HAP-1 (cell line): ENCODE results near the gene LYPD4.

Experiments
- DNase-seq, 2 experiments: peaks; one replicate each; pipeline ENCODE4 v3.0.0-alpha.2; 2016 to 2020; ENCODE audit warnings: low spot score in 2 of 2
- H3K27me3 ChIP-seq: fragments of 250-450 bp; sonication (Bioruptor Pico); 2 replicates; pipeline ENCODE4 v1.5.1; 2020; ENCODE audit warnings: low read depth, mild to moderate bottlenecking, moderate library complexity
- H3K36me3 ChIP-seq: fragments of 250-450 bp; sonication (Bioruptor Pico); replicated peaks from 2 replicates; pipeline ENCODE4 v1.5.1; 2020; ENCODE audit warnings: mild to moderate bottlenecking
- H3K4me1 ChIP-seq: fragments of 250-450 bp; sonication (Bioruptor Pico); 2 replicates; pipeline ENCODE4 v1.5.1; 2020; ENCODE audit warnings: mild to moderate bottlenecking
- H3K4me3 ChIP-seq: fragments of 250-450 bp; sonication (Bioruptor Pico); 2 replicates; pipeline ENCODE4 v1.5.1; 2020; ENCODE audit warnings: mild to moderate bottlenecking, moderate library complexity
- H3K9me3 ChIP-seq: fragments of 250-450 bp; sonication (Bioruptor Pico); 2 replicates; pipeline ENCODE4 v1.5.1; 2020; ENCODE audit warnings: mild to moderate bottlenecking, moderate library complexity
- in situ Hi-C: fragments of 300-500 bp; cut with MboI; formaldehyde crosslinking; loops from 3 replicates; pipeline ENCODE4 v1.14.3; 2020; ENCODE audit warnings: low sequenced_read_pairs, inconsistent platforms, mixed read lengths

The LYPD4 gene, protein sequence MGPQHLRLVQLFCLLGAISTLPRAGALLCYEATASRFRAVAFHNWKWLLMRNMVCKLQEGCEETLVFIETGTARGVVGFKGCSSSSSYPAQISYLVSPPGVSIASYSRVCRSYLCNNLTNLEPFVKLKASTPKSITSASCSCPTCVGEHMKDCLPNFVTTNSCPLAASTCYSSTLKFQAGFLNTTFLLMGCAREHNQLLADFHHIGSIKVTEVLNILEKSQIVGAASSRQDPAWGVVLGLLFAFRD

DNA sequence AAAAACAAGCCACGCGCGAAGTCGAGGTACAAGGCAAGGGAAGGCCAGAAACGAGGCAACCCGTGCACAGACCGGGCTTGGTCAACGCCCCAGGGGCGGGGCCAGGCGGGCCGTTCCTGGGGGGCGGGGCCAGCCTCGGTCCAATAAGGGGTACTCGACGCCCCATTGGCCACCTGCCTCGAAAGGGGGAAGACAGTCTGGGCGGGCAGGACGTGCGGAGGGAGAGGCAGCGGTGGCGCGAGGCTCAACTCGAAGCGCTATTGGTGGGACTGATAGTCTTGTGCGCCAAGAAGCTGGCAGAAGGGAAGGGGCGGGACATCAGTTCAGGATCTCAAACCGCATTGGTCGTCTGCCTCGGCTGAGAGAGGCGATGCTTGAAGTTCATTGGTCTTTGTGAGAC is at the start of gene LYPD4:
TSS of gene LYPD4 (minus strand) at position 83 of the 400 bp plus-strand sequence. CDS start 5,398 bp downstream, outside the sequence.
- no peaks in the 10 kb centered on the region for H3K4me1 ChIP-seq
- H3K36me3 ChIP-seq, result no peaks in the 10 kb centered on the region
- H3K27me3 ChIP-seq, result peaks cover 15% of the 10 kb centered on the region
- H3K4me3 ChIP-seq, result no peak within 1 kb of the TSS
- in situ Hi-C loops, result no loop called here
- DNase-seq, result no peak
- H3K9me3 ChIP-seq, result no peaks in the 10 kb centered on the region

DNA sequence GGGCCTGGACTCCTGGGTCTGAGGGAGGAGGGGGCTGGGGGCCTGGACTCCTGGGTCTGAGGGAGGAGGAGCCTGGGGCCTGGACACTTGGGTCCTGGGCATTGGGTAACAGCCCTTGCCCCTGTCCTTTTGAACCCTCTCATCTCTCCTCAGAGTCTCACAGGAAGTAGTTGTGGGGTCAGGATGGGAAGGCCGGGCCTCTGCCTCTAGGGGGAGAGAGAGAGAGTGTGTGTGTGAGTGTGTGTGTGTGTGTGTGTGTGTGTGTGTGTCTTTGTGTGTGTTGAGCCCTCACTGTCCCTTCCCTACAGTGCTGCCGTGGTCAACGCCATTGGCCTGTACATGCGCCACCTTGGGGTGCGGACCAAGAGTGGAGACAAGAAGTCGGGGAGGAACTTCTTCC is 49.4 kb upstream of the LYPD4 start:
- no peaks in the 10 kb centered on the region for H3K4me1 ChIP-seq
- no peaks in the 10 kb centered on the region for H3K9me3 ChIP-seq
- peaks cover 23% of the 10 kb centered on the region for H3K36me3 ChIP-seq
- no peak overlapping the region for H3K4me3 ChIP-seq
- H3K27me3 ChIP-seq, result no peaks in the 10 kb centered on the region
- peak in 1 of 2 experiments; percentile 35 for DNase-seq
- in situ Hi-C loops, result no loop called here

DNA sequence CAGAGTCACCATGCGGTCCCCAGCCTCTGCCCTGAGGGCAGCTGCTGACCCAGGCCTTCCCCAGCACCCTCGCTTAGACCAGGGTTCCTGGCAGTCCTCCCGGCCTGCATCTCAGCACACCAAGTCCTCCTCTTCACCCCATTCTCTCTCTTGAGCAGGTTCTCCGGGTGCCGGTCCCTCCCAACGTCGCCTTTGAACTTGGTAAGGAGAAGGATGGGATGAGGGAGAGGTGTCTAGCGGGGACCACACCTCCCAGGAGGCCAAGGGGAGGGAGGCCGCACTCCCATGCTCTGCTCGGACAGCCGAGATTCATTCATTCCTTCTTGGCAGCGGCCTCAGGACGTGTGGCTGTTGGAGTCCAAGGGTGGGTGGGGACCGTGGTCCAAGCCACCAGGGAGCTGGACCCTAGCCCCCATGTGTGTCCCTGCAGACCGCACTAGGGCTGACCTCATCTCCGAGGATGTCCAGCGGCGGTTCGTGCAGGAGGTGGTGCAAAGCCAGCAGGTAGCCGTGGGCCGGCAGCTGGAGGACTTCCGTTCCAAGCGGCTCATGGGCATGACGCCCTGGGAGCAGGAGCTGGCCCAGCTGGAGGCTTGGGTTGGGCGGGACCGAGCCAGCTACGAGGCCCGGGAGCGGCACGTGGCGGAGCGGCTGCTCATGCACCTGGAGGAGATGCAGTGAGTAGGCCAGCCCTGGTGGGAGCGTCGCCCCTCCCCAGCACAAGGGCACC is 47.9 kb upstream of the LYPD4 start:
- in situ Hi-C loops, result no loop called here
- no peaks in the 10 kb centered on the region for H3K27me3 ChIP-seq
- no peaks in the 10 kb centered on the region for H3K9me3 ChIP-seq
- H3K4me1 ChIP-seq, result no peaks in the 10 kb centered on the region
- H3K36me3 ChIP-seq, result peaks cover 13% of the 10 kb centered on the region
- no peak overlapping the region for H3K4me3 ChIP-seq
- DNase-seq, result no peak

DNA sequence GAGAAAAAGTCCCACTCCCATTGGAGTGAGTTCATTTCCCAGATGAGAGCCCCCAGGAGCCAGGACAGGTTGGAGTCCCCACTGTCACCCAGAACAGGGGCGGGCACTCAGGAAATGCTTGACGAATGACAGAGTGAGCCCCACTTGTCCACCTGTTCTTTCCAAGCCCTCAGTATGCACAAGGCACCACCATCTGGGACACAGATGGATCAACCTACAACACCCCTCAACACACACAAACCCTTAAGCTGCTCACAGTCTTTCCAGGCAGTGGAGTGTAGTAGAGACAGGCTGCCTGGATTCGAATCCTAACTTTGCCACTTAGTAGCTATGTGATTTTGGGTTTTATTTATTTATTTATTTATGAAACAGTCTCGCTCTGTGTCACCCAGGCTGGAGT is 46.5 kb upstream of the LYPD4 start:
- H3K4me3 ChIP-seq, result no peak overlapping the region
- no peaks in the 10 kb centered on the region for H3K27me3 ChIP-seq
- in situ Hi-C loops, result no loop called here
- no peak for DNase-seq
- H3K36me3 ChIP-seq, result peaks cover 12% of the 10 kb centered on the region
- no peaks in the 10 kb centered on the region for H3K4me1 ChIP-seq
- no peaks in the 10 kb centered on the region for H3K9me3 ChIP-seq

DNA sequence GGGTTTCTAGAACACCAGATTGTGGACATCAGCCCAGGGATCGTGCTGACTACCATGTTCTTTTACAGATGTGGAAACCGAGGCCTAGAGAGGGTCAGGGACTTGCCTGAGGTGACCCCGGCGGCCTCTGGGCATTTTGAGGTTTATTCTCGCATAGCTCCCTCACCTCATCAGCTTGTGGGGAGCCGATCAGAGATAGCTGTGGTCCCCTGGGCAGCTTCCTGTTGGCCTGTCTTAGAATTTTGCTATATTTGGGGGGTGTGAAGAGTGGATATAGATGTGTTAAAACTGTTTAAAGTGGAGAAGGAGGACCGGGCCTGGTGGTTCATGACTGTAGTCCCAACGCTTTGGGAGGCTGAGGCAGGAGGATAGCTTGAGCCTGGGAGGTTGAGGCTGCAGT is 45.4 kb upstream of the LYPD4 start:
- Histone ChIP-seq H3K9me3 (no peaks in the 10 kb centered on the region), H3K4me3 (no peak overlapping the region), H3K27me3 (no peaks in the 10 kb centered on the region), H3K36me3 (peaks cover 4% of the 10 kb centered on the region), H3K4me1 (peaks cover 2% of the 10 kb centered on the region; the same call in 1 of the 2 replicates)
- DNase-seq, result no peak
- in situ Hi-C loops, result no loop called here

DNA sequence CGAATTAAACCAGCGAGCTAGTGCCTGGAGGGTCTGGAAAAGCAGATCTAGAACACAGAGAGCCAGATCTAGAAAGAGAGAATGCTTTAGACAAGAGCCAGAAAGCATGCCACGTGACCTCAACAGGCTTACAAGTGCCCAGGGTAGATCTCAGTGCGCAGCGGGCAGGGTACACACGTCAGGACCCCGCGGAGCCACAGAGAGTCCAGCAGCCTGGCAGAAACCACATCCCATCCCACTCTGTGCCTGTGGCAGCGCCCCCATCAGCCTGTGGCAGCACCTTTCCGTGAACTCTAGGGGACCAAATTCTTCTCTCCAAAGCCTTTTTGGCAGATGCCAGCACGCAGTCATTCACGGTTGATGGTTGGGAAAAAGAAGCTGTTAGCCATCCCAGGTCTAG is 44.4 kb upstream of the LYPD4 start:
- Histone ChIP-seq H3K36me3 (peaks cover 4% of the 10 kb centered on the region; the same call in 1 of the 2 replicates), H3K4me1 (peaks cover 5% of the 10 kb centered on the region; the same call in 1 of the 2 replicates), H3K27me3 (no peaks in the 10 kb centered on the region), H3K9me3 (no peaks in the 10 kb centered on the region), H3K4me3 (no peak overlapping the region)
- in situ Hi-C loops, result no loop called here
- DNase-seq, result no peak

DNA sequence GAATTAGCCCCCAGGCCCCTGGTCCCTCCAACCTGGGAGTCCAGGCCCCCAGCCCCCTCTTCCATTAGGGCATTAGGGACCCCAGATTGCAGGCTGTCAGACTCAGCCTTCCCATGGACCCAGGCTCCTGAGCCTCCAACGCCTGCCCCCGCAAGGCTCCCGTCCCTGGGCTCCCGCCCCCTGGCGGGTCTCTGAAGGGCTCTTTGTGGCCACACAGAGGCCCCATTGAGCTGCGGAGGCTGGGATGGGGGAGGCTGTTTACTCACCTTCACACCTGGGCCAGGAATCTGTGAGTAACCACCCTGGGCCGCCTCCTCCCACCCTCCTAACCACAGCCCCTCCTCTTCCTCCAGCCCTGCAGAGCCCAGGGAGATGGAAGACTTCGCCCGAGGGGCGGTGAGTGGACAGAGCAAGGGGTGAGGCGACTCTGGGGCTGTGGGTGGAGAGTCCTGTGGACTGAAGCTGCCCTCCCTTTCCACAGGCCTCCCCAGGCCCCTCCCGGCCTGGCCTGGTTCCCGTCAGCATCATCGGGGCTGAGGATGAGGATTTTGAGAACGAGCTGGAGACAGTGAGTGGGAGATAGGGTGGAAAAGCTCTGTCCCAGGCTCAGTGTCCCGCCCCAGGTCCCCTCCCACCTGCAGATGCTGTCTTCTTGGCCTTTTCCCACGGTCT is 43.4 kb upstream of the LYPD4 start:
- H3K9me3 ChIP-seq, result no peaks in the 10 kb centered on the region
- H3K36me3 ChIP-seq, result peaks cover 4% of the 10 kb centered on the region; the same call in 1 of the 2 replicates
- no peak for DNase-seq
- H3K27me3 ChIP-seq, result no peaks in the 10 kb centered on the region
- no peak overlapping the region for H3K4me3 ChIP-seq
- peaks cover 9% of the 10 kb centered on the region for H3K4me1 ChIP-seq
- in situ Hi-C loops, result no loop called here

DNA sequence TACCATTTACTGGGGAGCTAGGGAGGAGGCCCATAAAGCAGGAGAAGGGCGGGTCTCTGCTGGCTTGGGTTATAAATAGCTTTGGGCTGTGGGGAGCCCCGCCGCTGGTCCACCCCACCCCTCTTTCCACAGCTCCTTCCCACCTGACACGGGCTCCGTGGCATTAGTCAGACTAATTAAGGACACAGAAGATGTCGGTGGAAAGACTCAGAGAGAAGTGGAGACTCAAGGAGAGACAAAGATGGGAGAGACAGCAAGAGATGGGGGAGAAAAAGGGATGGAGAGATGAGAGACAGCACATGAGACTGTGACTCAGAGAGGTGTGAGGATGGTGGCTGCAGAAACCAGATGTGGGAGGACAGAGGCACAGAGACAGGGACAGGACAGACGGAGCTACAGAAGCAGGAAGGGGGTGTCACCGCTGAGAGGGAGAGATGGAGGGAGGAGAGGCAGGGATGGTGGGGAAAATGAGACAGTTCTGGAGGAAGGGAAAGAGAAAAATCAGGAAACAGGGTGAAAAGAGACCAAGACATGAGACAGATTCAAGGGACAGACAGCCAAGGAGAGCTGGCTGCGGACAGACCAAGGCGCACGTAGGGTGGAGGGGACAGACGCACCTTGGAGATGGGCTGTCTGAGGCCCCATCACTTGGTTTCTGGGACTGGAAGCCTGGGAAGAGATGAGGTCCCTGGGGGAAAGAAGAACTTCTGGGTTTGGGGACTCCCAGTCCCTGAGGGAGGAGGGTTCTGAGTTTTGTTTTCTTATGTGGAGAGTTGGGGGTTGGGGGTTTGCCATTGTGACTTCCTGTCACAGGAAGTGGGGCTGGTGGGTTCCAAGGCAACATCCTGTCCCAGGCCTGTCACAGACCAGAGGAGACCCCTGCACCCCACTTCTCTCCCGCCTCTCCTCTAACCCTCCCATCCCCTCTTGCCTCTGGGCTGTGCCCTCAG is 42.6 kb upstream of the LYPD4 start:
- H3K4me1 ChIP-seq, result peaks cover 9% of the 10 kb centered on the region
- DNase-seq, result no peak
- no peak overlapping the region for H3K4me3 ChIP-seq
- H3K27me3 ChIP-seq, result no peaks in the 10 kb centered on the region
- H3K36me3 ChIP-seq, result peaks cover 4% of the 10 kb centered on the region; the same call in 1 of the 2 replicates
- H3K9me3 ChIP-seq, result no peaks in the 10 kb centered on the region
- in situ Hi-C loops, result no loop called here

DNA sequence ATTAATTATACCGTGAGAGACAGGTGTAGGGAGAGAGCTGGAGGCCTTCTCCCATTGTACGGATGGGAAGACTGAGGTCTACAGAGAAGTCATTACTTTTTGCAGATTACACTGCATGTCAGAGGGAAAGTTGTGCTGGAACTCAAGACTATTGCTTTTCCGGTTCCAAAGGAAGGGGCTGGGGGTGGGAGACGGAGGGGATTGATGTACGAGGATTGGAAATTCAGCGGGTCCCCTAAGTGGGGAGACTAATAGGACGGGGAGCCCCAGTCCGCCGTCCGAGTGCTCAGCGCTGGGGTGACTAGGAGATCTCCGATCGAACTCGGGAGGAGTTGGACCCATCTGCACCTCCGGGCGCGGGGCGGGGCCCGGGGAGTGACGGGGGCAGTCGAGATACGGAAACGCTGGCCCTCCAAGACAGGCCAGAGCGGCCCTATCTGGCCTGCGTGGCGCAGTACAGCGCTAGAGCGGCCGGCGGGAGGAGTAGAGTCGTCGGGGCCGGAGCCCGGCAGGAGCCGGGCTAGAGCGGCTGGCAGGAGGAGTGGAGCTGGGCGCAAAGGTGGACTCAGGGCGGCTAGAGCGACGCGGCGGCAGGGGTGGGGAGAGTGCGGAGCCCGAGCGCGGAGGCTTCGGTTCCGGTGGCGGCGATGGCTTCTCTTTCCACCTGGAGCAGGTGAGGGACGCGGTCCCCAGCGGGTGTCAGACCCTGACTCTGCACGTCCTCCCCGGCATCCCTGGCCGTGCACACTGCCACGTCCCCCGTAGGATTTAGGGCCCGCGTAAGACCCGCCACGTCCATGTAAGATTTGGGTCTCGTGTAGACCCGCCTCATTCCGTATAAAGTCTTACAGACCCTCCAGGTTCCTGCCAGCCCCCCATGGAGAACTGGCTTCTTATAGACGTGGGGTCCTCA is 39.6 kb upstream of the LYPD4 start:
- H3K4me1 ChIP-seq, result peaks cover 9% of the 10 kb centered on the region
- in situ Hi-C loops, result no loop called here
- H3K9me3 ChIP-seq, result no peaks in the 10 kb centered on the region
- peak; percentile 94 to 96 for DNase-seq
- no peaks in the 10 kb centered on the region for H3K27me3 ChIP-seq
- peak overlapping the region; percentile 66 for H3K4me3 ChIP-seq
- H3K36me3 ChIP-seq, result peaks cover under 1% of the 10 kb centered on the region; the same call in 1 of the 2 replicates

DNA sequence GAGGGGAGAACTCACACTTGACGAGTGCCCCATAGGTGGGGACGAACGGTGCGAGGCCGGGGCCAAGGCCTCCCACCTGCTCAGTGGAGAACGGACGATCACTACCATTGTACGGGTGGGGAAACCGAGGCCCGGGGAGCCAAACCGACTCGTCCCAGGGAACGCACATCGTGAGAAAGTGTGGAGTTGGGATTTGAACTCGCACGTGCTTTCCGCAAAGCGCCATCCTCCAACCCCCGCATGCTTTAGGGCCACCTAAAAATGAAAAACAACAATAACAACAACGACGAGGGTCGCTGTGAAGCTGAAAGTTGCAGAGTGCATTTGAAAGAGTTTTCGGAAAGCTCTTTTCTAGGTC is 39.0 kb upstream of the LYPD4 start:
- peaks cover 9% of the 10 kb centered on the region for H3K4me1 ChIP-seq
- no peaks in the 10 kb centered on the region for H3K9me3 ChIP-seq
- no peak for DNase-seq
- in situ Hi-C loops, result no loop called here
- H3K36me3 ChIP-seq, result no peaks in the 10 kb centered on the region; the same call in 1 of the 2 replicates
- peak overlapping the region; percentile 66 for H3K4me3 ChIP-seq
- no peaks in the 10 kb centered on the region for H3K27me3 ChIP-seq

DNA sequence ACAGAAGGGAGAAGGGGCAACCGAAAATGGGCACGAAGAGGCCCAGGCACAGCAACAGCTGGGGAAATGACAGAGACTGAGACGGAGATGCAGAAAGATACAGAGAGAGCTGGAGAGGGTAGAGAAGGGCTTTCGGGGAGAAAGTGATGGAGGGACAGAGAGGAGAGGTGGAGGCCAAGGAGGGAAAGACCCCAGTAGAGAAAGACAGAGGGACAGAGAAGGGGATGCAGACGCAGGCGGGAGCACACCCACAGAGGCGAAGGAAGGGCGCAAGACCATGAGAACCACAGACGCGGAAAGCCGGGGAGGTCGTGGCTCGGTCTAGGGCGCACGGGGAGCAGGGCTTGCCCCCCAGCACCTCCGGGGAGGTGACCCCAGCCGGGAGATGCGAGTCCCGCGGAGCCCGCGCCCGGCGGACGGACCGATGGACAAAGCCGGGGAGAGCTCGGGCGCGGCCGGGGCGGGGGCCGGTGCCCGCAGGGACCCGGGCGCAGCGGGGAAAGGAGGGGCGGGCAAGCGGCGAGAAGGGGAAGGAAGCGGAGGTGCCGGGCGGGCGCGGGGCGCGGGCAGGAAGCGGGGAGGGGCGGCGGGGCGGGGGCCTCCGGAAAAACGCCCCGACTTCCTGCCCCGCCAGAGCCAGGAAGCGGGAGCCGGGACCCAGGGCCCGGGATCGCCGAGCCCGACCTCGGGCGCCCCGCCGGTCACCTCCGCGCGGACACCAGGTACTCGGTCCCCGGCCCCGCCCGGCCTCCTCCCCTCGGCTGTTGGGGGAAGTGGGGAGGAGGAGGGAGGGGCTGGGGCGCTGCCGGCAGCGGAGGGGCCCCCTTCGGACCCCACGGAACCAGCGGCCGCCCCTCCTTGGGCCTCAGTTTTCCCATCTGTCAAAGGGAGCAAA is 38.3 kb upstream of the LYPD4 start, which contains the start of gene ARHGEF1:
TSS of gene ARHGEF1 (plus strand) at position 617 of the 895 bp plus-strand sequence. CDS start 4,899 bp downstream, outside the sequence.
- peak within 1 kb of the TSS; percentile 66 for H3K4me3 ChIP-seq
- peak in 1 of 2 experiments; percentile 60 for DNase-seq
- no peaks in the 10 kb centered on the region; the same call in 1 of the 2 replicates for H3K36me3 ChIP-seq
- in situ Hi-C loops, result no loop called here
- H3K4me1 ChIP-seq, result peaks cover 9% of the 10 kb centered on the region
- H3K9me3 ChIP-seq, result no peaks in the 10 kb centered on the region
- 0 out of 2 replicates have a peak, but pooled peaks cover 2% of the 10 kb centered on the region for H3K27me3 ChIP-seq
